ENCODE data around the gene FAM53A.
"Not testable (repeated sequence)": the region's sequence is repeated elsewhere in the genome, so short reads cannot be mapped to it uniquely, and the experiment has no call there.

FAM53A gene

DNA sequence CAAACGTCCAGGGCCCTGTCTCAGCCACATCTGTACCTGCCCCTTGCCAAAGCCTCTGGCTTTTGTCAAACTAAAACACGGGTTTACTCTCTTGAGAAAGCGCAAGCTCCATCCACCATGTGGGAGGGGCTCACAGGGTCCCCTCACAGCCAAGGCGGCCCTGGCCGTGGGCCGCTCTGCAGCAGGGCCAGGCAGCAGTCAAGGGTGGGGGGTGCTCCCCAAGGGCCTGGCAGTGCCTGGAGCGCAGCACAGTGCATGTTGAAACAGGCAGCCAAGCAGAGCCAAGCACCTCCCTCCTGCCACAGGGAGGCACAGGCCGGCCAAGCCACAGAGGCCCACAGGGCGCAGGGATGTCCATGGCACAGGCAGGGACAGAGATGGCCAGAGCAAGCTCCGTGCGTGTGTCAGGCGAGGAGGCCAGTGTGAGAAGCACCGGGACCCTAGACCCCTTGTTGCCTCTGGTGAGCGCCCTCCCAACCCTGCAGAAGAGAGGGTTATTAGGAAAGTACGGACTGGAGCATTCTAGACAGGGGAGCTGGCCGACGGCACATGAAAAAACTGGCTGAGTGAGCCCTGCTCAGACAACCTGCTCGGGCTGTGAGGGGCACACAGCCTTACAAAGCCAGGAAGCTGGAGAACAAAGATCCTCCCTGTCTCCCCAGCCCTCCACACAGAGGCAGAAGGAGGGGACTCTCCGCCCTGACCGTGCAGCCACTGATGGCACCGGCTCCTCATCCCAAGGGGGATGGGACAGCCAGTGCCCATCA lies 39.0 kb downstream of the FAM53A start:
- Histone ChIP-seq H3K27me3 (no peaks in the 10 kb centered on the region), H3K9me3 (no peaks in the 10 kb centered on the region), H3K27ac (no peak overlapping the region), H3K4me3 (peak overlapping the region in 1 of 2 donors; percentile 16), H3K36me3 (no peaks in the 10 kb centered on the region), H3K4me1 (peaks cover 0 to 13% (median 10%) of the 10 kb centered on the region in 4 donors)
- TF ChIP-seq, protein P1, sequence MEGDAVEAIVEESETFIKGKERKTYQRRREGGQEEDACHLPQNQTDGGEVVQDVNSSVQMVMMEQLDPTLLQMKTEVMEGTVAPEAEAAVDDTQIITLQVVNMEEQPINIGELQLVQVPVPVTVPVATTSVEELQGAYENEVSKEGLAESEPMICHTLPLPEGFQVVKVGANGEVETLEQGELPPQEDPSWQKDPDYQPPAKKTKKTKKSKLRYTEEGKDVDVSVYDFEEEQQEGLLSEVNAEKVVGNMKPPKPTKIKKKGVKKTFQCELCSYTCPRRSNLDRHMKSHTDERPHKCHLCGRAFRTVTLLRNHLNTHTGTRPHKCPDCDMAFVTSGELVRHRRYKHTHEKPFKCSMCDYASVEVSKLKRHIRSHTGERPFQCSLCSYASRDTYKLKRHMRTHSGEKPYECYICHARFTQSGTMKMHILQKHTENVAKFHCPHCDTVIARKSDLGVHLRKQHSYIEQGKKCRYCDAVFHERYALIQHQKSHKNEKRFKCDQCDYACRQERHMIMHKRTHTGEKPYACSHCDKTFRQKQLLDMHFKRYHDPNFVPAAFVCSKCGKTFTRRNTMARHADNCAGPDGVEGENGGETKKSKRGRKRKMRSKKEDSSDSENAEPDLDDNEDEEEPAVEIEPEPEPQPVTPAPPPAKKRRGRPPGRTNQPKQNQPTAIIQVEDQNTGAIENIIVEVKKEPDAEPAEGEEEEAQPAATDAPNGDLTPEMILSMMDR (IDR thresholded peaks at IDR 0.05) = no peak
- intact Hi-C loops (cut with DNase I; ENCODE audit: low total_unique reads) = no loop called here
- peak in 1 of 2 donors; percentile 78 for DNase-seq

DNA sequence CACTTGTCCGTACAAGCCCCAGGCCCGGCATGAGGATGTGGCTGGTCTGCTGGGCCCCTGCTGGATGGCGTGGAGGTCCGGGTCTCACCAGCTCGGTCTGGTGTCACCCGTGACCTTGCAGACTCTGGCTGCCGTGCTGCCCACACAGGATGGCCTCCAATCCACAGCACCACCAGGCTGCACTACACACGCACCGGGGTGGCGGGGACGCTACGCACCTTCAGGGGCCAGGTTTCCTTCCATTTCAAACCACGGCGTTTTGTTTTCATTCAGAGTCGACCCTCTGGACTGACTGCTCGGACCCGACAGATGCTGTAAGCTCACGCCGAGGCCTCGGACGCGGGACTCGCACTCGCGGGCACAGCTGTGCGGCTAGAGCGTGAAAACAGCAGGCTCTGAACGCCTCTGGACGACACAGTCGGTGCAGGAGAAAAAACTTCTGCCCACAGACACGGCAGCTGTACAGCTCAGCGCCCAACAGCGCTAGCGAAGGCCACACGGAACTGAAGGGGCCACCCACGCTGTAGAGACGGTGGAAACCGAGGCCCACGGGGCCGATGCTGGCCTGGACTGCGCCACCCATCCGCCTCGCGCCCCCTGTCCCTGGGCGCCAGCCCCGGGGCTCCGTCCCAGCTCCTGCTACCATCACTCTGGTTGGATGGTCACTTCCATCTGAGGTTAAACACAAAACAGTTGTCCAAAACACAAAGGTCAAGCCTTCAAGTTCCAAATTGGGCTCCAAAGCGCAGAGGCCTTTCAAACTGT lies 40.0 kb downstream of the FAM53A start:
- Histone ChIP-seq H3K27ac (no peak overlapping the region), H3K4me3 (no peak overlapping the region), H3K27me3 (no peaks in the 10 kb centered on the region), H3K9me3 (no peaks in the 10 kb centered on the region), H3K4me1 (peaks cover 0 to 13% (median 10%) of the 10 kb centered on the region in 4 donors), H3K36me3 (no peaks in the 10 kb centered on the region)
- TF ChIP-seq, protein P1 (IDR thresholded peaks at IDR 0.05) = no peak
- DNase-seq = no peak
- intact Hi-C loops (cut with DNase I; ENCODE audit: low total_unique reads) = no loop called here

DNA sequence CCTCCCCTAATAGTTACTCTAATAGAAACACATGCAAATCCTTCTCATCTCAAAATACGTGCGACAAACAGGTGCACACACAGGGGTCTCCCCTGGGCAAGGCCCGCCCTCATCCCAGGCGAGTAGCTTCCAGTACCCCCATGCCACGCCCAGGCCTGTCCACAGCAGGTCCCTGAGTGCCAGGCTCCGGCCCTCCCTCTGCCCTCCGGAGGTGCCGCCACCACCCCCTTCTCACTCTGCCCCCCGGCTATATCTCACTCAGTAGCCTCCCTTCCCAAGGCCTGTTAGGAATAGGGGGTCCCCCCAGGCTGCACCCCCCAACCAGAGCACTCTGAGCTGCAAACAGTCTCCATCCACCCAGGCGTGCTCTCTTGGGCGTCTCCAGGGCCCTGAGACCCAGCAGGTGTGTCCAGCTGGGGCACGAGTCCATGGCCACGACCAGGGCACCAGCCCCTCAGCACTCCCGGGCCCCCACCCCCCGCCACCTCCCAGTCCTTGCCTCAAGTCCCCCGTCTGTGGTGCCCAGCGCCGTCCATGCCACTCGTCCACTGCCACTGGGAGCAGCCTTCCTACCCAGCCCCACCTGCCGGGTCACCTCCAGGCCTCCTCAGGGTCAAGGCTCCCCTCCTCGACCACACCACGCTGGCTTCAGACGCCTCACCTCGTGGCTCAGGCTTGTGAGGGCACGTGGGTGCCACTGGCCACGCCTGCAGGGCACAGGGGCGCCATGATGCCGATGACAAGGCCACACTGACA lies 41.7 kb downstream of the FAM53A start:
- TF ChIP-seq, protein P1 (IDR thresholded peaks at IDR 0.05) = no peak
- no peak for DNase-seq

GRCh38 chr4:1641671-1642070 lies 42.4 kb downstream of the FAM53A start:
- peaks cover 0 to 19% of the 10 kb centered on the region in 2 donors for H3K27me3 ChIP-seq
- TF ChIP-seq, protein P1 (IDR thresholded peaks at IDR 0.05) = no peak
- no peak overlapping the region for H3K4me3 ChIP-seq
- H3K36me3 ChIP-seq = no peaks in the 10 kb centered on the region
- peaks cover 0 to 13% (median 10%) of the 10 kb centered on the region in 4 donors for H3K4me1 ChIP-seq
- no peak overlapping the region for H3K27ac ChIP-seq
- intact Hi-C loops (cut with DNase I; ENCODE audit: low total_unique reads) = no loop called here
- no peaks in the 10 kb centered on the region for H3K9me3 ChIP-seq
- DNase-seq = no peak

More for the DNA sequence above, 41.7 kb downstream of the FAM53A start:
- peaks cover 0 to 13% (median 10%) of the 10 kb centered on the region in 4 donors for H3K4me1 ChIP-seq
- H3K36me3 ChIP-seq = no peaks in the 10 kb centered on the region
- no peak overlapping the region for H3K27ac ChIP-seq
- H3K9me3 ChIP-seq = no peaks in the 10 kb centered on the region
- H3K4me3 ChIP-seq = no peak overlapping the region
- intact Hi-C loops (cut with DNase I; ENCODE audit: low total_unique reads) = no loop called here
- peaks cover 0 to 13% of the 10 kb centered on the region in 2 donors for H3K27me3 ChIP-seq

DNA sequence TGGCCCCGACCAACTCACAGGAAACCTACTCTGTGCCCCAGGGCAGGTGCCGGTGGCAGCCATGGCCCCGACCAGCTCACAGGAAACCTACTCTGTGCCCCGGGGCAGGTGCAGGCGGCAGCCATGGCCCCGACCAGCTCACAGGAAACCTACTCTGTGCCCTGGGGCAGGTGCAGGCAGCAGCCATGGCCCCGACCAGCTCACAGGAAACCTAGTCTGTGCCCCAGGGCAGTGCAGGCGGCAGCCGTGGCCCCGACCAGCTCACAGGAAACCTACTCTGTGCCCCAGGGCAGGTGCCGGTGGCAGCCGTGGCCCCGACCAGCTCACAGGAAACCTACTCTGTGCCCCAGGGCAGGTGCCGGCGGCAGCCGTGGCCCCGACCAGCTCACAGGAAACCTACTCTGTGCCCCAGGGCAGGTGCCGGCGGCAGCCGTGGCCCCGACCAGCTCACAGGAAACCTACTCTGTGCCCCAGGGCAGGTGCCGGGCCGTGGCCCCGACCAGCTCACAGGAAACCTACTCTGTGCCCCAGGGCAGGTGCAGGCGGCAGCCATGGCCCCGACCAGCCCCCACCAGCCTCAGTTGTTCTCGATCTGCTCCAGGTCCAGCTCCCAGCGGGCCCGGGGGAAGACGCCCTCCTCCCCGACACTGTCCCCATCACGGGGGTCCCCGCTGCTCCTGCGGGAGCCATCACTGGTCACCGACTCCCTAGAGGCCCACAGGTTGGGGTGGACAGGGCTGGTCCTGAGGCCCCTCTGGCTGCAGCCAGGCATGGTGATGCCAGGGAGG lies 43.2 kb downstream of the FAM53A start:
- H3K9me3 ChIP-seq; DNase-seq; intact Hi-C loops (cut with DNase I; ENCODE audit: low total_unique reads): not testable (repeated sequence)

More for the DNA sequence above, 43.2 kb downstream of the FAM53A start:
- not testable (repeated sequence) for H3K4me3 ChIP-seq, H3K27ac ChIP-seq, H3K36me3 ChIP-seq
- Histone ChIP-seq H3K4me1 (peaks cover 0 to 13% (median 10%) of the 10 kb centered on the region in 4 donors), H3K27me3 (peaks cover 0 to 23% of the 10 kb centered on the region in 2 donors)
